Stimulated activated CD4-positive, alpha-beta T cell treated with anti-CD3 and anti-CD28 coated beads, TNF-alpha, amount 100 ng/mL, for 4 hours (primary cell): ENCODE data around the gene POGLUT3.
A peak's percentile ranks its signal among the peaks of the same experiment; 100 is the strongest.

Experiments used
- DNase-seq, 3 experiments: peaks; one replicate each; pipeline ENCODE4 v3.0.0-alpha.2; 2020; ENCODE audit warnings: low read depth in 3 of 3

POGLUT3 gene

GRCh38 chr11:108500721-108501120 is 2.5 kb upstream of the POGLUT3 start:
- no peak for DNase-seq

GRCh38 chr11:108500169-108500568 is 2.0 kb upstream of the POGLUT3 start:
- no peak for DNase-seq

- DNase-seq, result no peak
Measured at GRCh38 chr11:108498816-108499408, 728 bp upstream of the POGLUT3 start.

GRCh38 chr11:108497317-108498045 is 703 bp downstream of the POGLUT3 start:
- DNase-seq, result peak; percentile 34 to 51 (median 41)

GRCh38 chr11:108496643-108497256 is 1.4 kb downstream of the POGLUT3 start:
- DNase-seq, result no peak

- DNase-seq, result no peak
Measured at GRCh38 chr11:108495326-108495725, 2.9 kb downstream of the POGLUT3 start.

GRCh38 chr11:108494182-108494581 is 4.0 kb downstream of the POGLUT3 start:
- DNase-seq, result no peak

- no peak for DNase-seq
Measured at GRCh38 chr11:108491936-108492335, 6.2 kb downstream of the POGLUT3 start.

GRCh38 chr11:108486828-108487227 is 11.4 kb downstream of the POGLUT3 start:
- DNase-seq, result no peak

GRCh38 chr11:108486331-108486730 is 11.9 kb downstream of the POGLUT3 start:
- DNase-seq, result no peak

- DNase-seq, result no peak
Measured at GRCh38 chr11:108483163-108483562, 15.0 kb downstream of the POGLUT3 start.

- DNase-seq, result no peak
Measured at GRCh38 chr11:108474664-108475463, 23.3 kb downstream of the POGLUT3 start.

GRCh38 chr11:108472681-108473080 is 25.5 kb downstream of the POGLUT3 start:
- DNase-seq, result no peak

- DNase-seq, result no peak
Measured at GRCh38 chr11:108468478-108468864, 29.7 kb downstream of the POGLUT3 start.

GRCh38 chr11:108467091-108467823 is 30.9 kb downstream of the POGLUT3 start, which contains the start of gene C11orf65:
TSS of gene C11orf65 (minus strand) at chr11:108467529. CDS start at chr11:108461559, 5,970 bp downstream.
- DNase-seq, result peak; percentile 83 to 94 (median 92)

- no peak for DNase-seq
Measured at GRCh38 chr11:108466405-108466804, 31.8 kb downstream of the POGLUT3 start.

GRCh38 chr11:108453207-108453835 is 44.9 kb downstream of the POGLUT3 start:
- DNase-seq, result no peak
